RPMI7951 (cell line): Measurements from ENCODE around the gene C2CD4D. TPM values are rescaled to one million over a fixed set of nuclear protein-coding genes. Genes with fewer than 3 reads are reported as not detected.
"Not testable (repeated sequence)": the region's sequence is repeated elsewhere in the genome, so short reads cannot be mapped to it uniquely, and the experiment has no call there.

Experiments used
- DNase-seq: peaks from one replicate; pipeline ENCODE4 v3.0.0-alpha.2; 2012; ENCODE audit warnings: low read depth
- total RNA-seq: library from RNA; depleted of rRNA; stranded (reverse); fragments of >200 nt; shearing (Covaris generic); gene quantifications from 2 replicates; pipeline ENCODE4 v1.2.3, GENCODE V29; 2014

The C2CD4D gene
- total RNA-seq, 1 experiment from 2014 or later, result not detected

DNA sequence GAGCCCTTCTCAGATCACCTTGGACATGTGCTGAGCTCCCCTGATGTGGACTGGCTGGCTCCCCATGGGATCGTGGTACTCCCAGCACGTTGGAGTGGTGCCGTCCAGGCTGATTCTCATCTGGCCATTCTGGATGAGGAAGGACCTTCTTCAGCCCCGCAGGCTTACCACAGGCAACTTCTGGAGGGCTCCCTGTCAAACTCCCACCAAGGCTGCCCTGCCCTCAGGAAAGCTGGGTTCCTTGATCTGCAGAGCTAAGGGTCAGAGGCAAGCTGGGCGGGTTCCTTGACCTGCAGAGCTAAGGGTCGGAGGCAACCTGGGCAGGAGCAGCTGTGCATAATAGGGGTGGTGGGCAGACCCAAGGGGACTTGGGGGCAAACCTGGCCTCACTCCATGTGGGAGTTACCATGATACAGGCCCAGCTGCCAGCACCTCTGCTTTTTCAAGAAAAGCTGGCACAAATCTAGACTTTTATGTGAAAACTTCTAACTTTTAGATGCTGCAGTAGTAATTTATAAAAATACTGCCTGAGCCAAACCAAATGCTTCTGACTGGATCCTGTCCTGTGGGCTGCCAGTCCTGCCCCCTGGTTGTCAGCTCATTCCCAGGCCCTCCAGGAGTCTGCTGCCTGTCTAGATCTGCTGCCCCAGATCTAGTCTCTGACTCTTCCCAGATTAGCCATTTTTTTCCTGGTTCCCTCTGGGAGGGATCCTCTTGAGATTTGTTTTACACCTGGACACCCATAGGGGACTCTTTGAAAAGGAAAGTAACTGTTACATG lies 19.5 kb upstream of the C2CD4D start:
- DNase-seq, result no peak

DNA sequence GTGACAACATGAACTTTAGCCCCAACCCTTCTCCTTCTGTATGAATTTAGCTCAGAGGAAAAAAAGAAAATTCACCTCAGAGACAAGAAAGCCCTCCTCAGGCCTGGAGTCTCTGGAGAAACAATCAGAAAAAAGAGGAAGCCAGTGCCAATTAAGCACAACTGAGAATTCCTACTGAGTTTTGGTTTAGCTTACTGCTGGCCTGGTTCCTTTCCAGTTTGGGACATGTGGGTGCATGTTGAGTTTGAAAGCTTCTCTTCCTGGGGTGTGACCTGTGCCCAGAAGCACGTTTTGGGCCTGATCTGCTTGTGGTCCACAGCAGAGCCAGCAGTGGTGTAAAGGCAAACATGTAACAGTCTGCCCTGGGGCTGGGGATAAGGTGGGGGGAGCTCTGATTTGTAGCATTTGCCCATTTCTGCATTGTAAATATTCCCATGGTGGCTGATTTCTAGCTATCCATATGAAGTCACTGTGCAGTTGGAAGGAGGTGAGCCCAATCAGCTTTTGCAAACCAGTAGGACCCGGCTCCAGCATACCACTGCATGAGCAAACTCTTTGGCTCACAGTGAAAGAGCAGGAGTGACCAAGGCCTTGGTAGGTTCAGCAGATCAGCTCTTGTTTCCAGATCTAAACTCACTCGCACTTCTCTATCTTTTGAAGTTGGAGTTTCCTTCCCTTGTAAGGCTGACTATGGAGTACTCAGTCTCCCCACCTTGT lies 18.6 kb upstream of the C2CD4D start:
- DNase-seq, result no peak

DNA sequence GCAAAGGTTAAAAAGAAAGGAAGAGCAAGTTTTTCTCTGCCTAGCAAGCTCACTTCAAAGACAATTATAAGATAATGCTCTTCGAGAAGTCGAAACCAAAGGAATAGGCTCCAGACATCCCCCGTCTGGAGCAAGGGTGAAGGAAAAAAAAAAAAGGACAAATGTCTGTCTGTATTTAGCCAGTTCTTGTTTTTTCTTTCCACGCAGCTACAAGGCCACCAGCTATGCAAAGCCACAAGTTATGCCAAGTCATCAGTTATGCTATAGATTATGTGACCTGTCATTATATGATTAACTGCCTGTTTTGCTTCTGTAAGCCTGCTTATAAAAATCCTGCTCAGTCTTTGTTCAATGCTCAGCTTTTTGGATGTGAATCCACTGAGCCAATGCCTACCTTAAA lies 16.3 kb upstream of the C2CD4D start:
- no peak for DNase-seq

DNA sequence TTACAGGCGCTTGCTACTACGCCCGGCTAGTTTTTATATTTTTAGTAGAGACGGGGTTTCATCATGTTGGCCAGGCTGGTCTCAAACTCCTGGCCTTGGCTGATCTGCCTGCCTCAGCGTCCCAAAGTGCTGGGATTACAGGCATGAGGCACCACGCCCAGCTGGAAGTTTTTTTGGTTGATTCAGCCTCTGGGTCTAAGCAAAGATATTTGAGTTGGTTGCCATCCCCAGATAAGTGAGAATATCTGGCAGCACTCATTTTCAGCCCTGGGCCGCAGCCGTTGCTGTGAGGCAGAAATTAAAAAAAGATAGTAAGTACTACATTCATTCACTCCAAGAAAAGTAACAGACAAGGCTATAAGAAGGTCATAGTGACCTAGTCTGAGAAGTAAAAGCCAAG lies 15.9 kb upstream of the C2CD4D start:
- DNase-seq, result not testable (repeated sequence)

DNA sequence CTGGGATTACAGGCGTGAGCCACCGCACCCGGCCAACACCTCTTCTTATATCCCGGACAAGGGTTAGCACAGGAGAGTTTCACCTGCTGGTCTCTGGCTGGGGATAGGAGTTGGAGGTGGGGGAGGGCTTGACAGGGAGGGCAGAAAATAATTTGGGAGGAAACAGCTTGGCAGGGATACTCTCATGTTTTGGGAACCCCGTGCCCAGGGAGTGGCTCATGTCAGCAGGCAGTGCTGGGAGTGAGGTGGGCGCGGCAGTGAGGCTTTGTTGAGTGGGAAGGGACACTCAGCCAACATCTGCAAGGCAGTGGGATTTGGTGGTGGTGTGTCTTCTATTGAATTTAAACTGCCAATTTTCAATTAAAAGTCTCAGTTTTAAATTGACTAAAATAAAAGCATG lies 15.0 kb upstream of the C2CD4D start:
- DNase-seq, result no peak

DNA sequence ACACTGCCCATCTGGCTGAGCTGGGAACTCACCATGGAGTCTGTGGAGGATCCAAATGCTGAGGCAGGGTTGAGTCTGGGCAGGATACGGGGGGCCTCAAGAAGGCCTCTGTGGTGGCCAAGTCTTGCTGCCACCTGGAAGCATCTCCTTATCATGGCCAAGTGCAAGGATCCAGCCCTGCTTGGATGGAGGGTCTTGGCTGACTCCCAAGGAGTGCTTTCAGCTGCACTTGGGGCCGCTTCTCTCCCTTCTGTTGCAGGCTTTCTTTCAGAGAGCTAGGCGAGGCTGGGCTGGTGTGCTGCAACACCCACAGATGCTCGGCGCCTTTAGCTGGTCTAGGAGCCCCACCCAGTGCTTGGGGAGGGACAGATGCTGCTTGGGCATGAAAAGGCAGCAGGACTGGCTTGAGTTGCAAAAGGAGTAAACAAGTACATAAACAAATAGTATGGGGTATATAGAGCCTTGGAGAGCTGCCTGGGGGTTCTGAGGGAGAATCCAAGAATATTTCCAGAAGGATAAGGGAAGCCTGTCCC lies 13.9 kb upstream of the C2CD4D start, which contains the start of gene THEM5:
TSS of gene THEM5 (minus strand) at position 302 of the 533 bp plus-strand sequence. CDS start at position 155, 147 bp downstream.
- DNase-seq, result no peak

DNA sequence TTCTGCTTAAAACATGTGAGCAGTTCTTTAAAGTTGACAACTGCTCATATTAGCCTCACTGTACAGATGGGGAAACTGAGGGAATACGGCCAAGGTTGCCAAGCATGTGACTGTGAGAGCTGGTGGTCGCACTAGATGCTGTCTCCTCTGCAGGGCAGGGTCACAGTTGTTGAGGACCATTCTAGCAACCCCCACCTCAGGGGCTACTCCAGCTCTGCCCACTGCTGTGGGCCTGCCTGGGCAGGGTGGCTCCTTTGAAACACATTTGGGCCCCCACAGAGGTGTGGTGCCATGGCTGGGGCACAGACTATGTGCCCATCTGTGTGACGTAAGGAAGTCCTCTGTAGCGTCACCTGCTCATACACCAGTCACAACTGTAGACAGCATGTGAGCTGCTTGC lies 13.1 kb upstream of the C2CD4D start:
- DNase-seq, result no peak

DNA sequence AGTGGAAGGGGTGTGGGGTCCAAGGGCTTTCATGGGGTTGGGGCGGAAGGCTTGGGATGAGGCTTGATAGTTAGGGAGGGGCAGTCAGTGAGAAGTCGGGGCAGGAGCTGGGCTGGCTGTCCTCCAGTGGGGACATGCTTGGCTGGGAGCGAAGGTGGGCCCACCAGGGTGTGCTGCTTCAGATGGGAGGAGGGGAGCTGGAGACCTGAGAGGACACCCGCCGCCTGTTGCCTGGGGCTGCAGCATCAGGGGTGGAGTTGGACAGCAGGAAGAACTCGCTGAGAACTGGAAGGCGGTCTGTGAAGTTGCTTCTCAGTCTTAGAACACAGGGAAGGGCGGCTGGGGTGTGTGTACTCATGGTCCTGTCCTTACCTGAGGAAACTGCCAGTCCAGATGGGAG lies 12.3 kb upstream of the C2CD4D start:
- no peak for DNase-seq

DNA sequence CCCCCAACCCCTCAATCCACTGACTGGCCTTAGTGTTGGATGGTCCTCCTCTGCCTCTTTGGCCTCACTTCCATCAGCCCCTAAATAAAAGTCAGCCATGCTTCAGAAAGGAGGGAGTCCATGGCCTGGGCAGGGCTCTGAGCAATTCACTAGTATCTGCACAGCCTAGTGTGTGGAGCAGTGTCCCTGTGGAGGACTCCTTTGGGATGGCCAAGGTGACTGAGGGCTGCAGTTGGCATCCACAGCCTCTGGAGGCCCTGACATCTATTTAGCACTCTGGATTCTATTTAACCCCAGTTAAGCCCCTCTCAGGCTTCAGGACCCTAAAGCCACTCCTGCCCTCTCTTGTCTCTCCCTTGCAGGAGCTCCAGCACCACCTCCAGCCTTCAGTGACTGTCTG lies 10.3 kb upstream of the C2CD4D start:
- DNase-seq, result no peak

DNA sequence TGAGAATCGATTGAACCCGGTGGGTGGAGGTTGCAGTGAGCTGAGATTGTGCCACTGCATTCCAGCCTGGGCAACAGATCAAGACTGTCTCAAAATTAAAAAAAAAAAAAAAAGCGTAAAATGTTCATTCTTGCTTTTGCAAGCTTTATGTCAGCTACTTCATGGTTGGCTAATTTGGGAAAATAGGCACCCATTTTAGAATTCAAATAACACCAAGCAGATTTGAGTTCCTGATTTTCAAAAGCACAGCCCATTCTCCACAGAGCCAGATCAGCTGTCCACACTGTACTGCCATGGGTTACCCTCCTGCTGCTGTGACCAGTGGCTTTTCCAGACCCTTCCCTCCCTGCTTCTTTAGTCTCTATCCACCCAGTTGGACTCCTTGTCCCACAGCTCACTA lies 9.5 kb upstream of the C2CD4D start:
- no peak for DNase-seq

DNA sequence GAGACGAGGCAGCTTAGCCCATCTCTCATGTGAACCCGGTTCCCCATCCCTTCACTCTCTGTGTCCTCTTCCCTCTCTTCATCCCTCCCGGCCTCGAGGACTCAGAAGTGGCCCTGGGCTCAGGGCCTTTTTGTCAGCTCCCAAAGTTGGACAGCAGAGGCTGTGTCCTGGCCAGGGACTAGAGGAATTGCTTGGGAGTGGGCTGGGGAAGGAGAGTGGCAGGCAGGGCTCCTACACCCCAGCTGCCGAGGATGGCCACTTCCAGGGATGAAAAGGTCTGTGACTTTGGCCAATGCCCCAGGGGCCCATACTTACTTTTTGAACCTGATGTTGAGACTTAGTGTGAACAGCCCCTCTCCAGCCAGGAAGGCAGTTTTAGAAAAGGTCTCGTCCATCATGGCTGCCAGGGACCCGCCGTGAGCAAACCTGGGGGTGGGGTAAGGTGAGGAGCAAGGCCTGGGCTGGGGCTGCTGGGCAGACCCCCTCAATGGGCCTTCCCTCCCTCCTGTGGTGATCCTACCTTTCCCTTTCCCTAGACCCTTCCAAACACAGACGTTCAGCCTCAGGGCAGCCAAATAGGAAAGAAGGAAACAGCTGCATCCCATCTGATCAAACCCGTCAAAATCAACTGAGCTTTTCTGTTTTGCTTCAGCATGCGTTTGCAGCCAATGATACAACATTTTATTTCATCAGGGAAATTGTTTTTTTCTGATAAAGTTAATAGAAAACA lies 8.4 kb upstream of the C2CD4D start:
- no peak for DNase-seq

DNA sequence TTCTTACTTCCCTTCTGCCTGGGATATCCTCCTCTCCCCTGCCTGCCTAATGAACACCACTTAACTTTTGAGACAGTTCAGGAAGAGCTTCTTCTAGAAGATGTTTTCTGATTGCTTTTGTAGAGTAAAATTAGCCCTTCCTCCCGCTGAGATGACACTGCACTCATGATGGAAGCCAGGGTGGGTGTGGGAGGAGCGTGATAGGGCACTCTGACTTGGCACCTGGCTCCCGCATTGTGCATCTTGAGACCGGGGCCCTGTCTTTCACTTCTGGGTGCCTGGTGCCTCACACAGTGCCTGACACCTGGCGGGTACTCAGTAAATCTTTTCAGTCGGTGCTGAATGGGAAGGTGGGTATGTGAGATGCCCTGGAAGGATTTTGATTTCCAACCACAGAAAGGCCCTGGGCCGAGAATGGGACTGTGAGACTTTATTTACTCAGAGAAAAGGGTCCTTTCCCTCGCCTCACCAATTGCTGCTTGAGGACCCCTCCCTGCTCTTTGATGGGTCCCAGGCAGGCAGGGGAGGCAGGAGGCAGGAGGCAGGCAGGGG lies 7.1 kb upstream of the C2CD4D start:
- DNase-seq, result no peak

DNA sequence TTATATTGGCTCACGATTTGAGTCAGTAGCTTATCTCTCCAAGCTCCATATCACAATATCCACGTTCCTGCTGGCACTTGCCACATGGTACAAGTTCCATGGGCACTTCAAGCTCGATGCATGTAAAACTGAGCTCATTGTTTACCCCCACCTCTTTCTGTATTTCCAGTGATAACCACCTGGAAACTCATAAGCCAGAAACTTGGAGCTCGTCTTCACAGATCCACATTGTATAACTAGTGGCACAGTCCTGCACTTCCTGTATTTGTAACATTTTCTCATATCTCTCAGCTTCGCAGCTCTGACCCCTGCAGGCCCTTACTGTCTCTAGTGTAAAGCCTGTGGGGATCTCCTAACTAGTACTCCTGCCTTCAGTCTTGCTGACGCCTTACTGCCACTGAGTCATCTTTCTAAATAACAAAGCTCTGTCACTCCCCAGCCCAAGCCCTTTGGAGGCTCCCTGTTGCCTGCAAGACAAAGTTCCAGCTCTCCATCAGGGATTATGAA lies 6.5 kb upstream of the C2CD4D start:
- DNase-seq, result peak; percentile 45

DNA sequence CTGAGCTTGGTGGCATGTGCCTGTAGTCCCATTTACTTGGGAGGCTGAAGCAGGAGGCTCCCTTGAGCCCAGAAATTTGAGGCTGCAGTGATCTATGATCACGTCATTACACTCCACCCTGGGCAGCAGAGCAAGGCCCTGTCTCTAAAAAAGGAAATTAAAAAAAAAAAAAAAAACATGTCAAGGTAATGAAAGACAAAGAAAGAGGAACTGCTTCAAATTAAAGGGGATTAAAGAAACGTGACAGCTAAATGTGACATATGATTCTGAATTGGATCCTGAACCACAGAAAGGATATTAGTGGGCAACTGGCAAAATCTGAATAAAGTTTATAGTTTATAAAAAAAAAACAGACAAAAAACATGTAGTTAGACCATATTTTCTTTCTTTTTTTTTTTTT lies 3.8 kb upstream of the C2CD4D start:
- no peak for DNase-seq

DNA sequence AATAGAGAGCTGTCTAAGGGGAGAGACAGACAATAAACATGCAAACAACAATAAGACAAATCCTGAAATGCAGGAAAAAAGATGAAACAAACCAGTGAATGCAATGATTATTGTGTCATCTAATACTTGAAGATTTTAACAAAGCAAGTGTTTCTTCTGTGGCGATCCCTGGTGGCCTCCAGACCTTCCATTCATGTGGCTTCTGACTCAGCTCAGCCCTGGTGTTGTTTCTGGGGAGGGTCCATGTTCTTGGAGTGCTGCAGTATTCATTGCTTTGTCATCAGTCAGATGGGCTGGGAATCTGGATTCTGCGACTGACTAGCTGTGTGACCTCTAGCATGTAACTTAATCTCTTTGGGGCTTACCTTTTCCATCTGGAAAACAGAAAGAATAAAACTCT lies 1.5 kb upstream of the C2CD4D start:
- DNase-seq, result peak; percentile 77

DNA sequence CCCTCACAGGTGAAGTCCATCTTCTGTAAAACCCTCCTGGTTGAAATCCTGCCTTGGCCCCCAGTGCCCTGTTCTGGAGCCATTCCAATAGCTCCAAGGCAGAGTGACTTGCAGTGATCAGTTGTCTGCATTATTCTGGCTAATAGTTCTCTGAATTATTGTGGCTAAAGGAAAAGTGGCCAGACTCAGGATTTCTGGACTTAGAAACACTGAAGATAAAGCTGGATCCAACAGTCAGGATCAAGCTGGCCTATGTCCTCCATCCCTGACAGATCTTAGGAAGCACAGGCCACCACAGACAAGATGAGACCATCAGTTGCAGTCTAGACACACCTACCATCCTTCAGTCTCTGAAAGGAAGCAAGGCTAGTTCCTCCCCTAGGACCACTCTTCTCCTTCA lies 801 bp upstream of the C2CD4D start:
- DNase-seq, result no peak

DNA sequence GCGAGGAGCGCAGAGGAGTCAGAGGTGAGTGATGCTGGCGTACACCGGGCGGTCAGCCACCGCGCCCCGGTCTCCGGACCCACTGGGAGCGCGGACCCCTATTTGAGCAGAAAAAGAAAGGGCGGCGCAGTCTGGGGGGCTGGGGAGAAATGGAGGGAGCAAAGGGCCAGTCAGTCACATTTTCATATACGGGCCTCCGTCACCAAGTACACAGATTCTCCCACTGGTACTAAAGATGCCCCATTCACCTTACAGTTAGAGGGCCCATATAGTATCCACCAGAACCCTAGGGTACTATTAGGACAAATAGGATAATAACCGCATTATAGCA lies 573 bp downstream of the C2CD4D start:
- no peak for DNase-seq

DNA sequence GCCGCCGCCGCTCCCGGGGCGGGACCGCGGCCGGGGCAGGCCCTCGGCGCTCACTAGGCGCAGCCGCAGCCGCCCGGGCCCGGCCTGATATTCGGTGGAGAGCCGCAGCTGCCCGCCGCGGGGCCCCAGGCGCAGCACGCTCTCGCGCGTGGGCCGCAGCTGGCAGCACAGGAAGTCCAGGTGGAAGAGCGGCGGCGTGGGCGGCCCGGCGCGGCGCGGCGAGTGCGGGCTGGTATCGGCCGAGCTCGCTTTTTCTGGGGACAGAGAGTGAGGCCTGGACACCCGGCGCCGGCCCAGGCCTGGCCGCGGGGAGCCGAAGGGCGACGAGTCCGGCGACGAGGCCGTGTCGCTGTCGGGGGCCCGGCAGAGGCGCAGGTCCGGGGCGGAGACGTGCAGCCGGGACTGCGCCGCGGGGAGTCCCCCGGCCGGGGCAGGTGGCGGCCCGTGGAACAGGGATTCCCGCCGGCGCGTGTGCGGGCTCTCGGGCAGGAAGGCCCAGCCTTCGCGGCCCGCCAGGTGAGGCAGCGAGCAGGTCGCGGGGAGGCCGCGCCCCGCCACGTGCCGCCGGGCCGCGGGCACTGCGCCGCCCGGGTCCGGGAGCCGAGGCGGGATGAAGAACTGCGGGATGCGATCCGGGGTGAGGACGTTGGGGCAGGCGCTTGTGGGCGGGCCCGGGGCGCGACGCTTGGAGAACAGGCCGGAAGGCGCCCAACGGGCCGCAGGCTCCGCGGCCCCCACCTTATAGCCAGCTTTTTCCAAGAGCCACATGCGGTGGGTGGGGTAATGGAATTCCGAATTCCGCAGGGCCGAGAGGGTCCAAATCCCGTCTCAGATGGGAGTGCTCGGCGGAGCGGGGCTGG lies 1.2 kb downstream of the C2CD4D start:
- DNase-seq, result no peak

DNA sequence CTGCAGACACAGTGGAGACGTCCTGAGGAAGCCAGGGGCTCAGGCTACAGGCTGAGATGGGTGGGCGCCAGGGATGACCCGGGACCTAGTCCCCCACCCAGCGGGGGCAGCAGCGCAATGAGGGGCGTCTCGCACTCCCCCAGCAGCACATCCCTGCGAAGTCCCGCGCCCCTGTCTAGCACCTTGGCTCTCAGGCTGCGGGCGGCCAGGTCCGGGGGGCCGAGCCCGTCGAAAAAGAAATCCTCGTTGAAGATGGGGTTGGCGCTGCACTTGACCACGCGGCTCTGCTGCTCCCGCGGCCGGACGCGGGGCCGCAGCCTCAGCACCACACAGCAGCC lies 1.8 kb downstream of the C2CD4D start:
- no peak for DNase-seq

DNA sequence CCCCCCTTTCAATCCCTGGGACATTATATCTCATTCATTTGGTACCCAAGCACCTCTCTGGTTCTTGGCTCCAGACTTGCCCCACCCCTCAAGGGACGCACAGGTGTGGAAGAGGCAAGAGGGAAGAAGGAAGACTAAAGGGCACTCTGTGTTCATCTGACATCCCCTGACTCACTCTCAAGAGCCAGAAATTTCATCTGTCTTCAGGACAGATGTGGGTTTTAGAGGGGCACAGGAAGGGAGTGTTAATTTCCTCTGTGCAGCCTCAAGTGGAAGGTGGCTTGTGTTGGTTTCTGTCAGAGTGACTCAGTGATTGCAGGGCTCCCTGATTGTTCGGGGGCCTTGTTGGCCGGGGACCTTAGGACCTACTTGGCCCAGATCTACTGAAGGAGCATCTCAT lies 2.4 kb downstream of the C2CD4D start:
- DNase-seq, result no peak

DNA sequence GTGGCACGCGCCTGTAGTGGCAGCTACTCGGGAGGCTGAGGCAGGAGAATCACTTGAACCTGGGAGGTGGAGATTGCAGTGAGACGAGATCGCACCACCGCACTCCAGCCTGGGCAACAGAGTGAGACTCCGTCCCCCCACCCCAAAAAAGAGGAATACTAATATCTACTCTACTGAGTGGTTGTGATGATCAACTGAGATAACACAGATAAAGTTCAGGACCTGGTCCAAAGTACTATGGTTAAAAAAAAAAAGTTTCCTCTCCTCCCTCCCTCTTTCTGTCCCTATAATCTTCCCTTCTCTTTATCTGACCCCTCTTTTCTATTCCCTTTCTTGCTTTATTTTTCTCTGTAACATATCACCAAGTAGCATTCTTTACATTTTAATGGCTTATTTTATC lies 4.0 kb downstream of the C2CD4D start:
- DNase-seq, result no peak
